Neural cell (in vitro differentiated cells): ENCODE measurements around the gene ZBTB21.

Experiments
- CTCF ChIP-seq: fragments of 450-650 bp; IDR thresholded peaks from 2 replicates; pipeline ENCODE4 v1.5.1; 2014; ENCODE audit warnings: antibody characterized with exemption, mild to moderate bottlenecking, moderate library complexity; ENCODE audit not compliant: poor library complexity, severe bottlenecking
- EP300 ChIP-seq: fragments of 450-650 bp; conservative IDR thresholded peaks from 2 replicates; pipeline ENCODE4 v1.6.1; 2014; ENCODE audit warnings: antibody characterized with exemption, mild to moderate bottlenecking, moderate library complexity; ENCODE audit not compliant: poor library complexity, severe bottlenecking
- EZH2 ChIP-seq: fragments of 200-600, 300-800 bp; shearing (Covaris generic), sonication (generic); IDR thresholded peaks from 2 replicates; pipeline ENCODE4 v1.6.1; 2014; ENCODE audit warnings: antibody characterized with exemption, low read length, borderline replicate concordance, mild to moderate bottlenecking; ENCODE audit not compliant: insufficient read depth, poor library complexity, severe bottlenecking
- MXI1 ChIP-seq: fragments of 450-650 bp; conservative IDR thresholded peaks from 2 replicates; pipeline ENCODE4 v1.6.1; 2014; ENCODE audit warnings: antibody characterized with exemption, mild to moderate bottlenecking; ENCODE audit not compliant: poor library complexity, severe bottlenecking
- POLR2AphosphoS5 ChIP-seq: IDR thresholded peaks from 2 replicates; pipeline ENCODE4 v1.6.1; 2012
- RAD21 ChIP-seq: fragments of 450-650 bp; conservative IDR thresholded peaks from 2 replicates; pipeline ENCODE4 v1.6.1; 2014; ENCODE audit warnings: antibody characterized with exemption, mild to moderate bottlenecking, moderate library complexity
- REST ChIP-seq: IDR thresholded peaks from 2 replicates; pipeline ENCODE4 v1.6.1; 2012; ENCODE audit warnings: borderline replicate concordance
- SMC3 ChIP-seq: fragments of 450-650 bp; conservative IDR thresholded peaks from 2 replicates; pipeline ENCODE4 v1.6.1; 2014; ENCODE audit warnings: antibody characterized with exemption, mild to moderate bottlenecking, moderate library complexity; ENCODE audit not compliant: poor library complexity

- TF ChIP-seq POLR2AphosphoS5: no peak
- no peak for TF ChIP-seq CTCF
- no peak for TF ChIP-seq REST
- TF ChIP-seq EZH2: no peak
- TF ChIP-seq SMC3: no peak
- TF ChIP-seq EP300: no peak
- no peak for TF ChIP-seq RAD21
- no peak for TF ChIP-seq MXI1
These were observed 36.7 kb downstream of the ZBTB21 start for GRCh38 chr21:41973427-41973831.
